Spleen (tissue), 7 donors: ENCODE measurements around the gene CENPP.

Experiments used
- CTCF ChIP-seq, 11 experiments: fragments of 200-600 bp in 7 of 11; fragments of 450-650 bp in 4 of 11; sonication (generic) in 4 of 11; IDR thresholded peaks in 8 of 11; conservative IDR thresholded peaks in 3 of 11; 1 replicate in 7 of 11; 2 replicates in 4 of 11; pipeline versions ENCODE4 v1.4.0 to v1.8.0; 2016 to 2021; ENCODE audit warnings: antibody characterized with exemption in 11 of 11, inconsistent platforms in 4 of 11, mild to moderate bottlenecking in 1 of 11
- POLR2AphosphoS5 ChIP-seq, 3 donors: sonication (generic); formaldehyde crosslinking; IDR thresholded peaks; one replicate each; pipeline ENCODE4 v1.5.1; 2017; ENCODE audit warnings: antibody characterized with exemption in 3 of 3
- donor health status: DM: no; HTN: no; CAD: no; lungs with moderate emphysema.
- donor health status: DM: no; HTN: no; CAD: no.
- donor health status: DM: no; HTN: no; CAD: no.

- TF ChIP-seq CTCF (IDR thresholded peaks at IDR 0.05 in 8 of 11, conservative IDR thresholded peaks at IDR 0.05 in 3 of 11): no peak
- no peak for TF ChIP-seq POLR2AphosphoS5 (IDR thresholded peaks at IDR 0.05)
Observed at GRCh38 chr9:92295827-92296258, 29.9 kb upstream of the CENPP start.
